Mesenchymal stem cell (in vitro differentiated cells and primary cell): ENCODE measurements around the gene CCDC13.
"Not testable (repeated sequence)": the region's sequence is repeated elsewhere in the genome, so short reads cannot be mapped to it uniquely, and the experiment has no call there.

Source experiments
- DNase-seq: peaks from one replicate; pipeline ENCODE4 v3.0.0-alpha.2; 2013
- H2AFZ ChIP-seq: one replicate; pipeline ENCODE4 v1.6.1; 2013; ENCODE audit warnings: low read depth, mild to moderate bottlenecking, control low read depth, inconsistent platforms, low read length, moderate library complexity
- H2AK5ac ChIP-seq: 2 replicates; pipeline ENCODE4 v1.6.1; 2013; ENCODE audit warnings: low read length, moderate library complexity, mild to moderate bottlenecking, inconsistent platforms; ENCODE audit not compliant: severe bottlenecking
- H2BK120ac ChIP-seq: one replicate; pipeline ENCODE4 v1.6.1; 2013; ENCODE audit warnings: low read depth, mild to moderate bottlenecking, inconsistent platforms, low read length, moderate library complexity
- H2BK12ac ChIP-seq, 2 experiments: one replicate each; pipeline ENCODE4 v1.6.1; 2013; ENCODE audit warnings: inconsistent platforms in 2 of 2, low read length in 2 of 2, mild to moderate bottlenecking in 2 of 2, moderate library complexity in 2 of 2, control low read depth in 1 of 2
- H2BK15ac ChIP-seq: one replicate; pipeline ENCODE4 v1.6.1; 2013; ENCODE audit warnings: mild to moderate bottlenecking, low read depth, inconsistent platforms; ENCODE audit not compliant: poor library complexity, severe bottlenecking
- H2BK5ac ChIP-seq: 2 replicates; pipeline ENCODE4 v1.6.1; 2013; ENCODE audit warnings: low read depth, mild to moderate bottlenecking, low read length, control low read depth, inconsistent platforms; ENCODE audit not compliant: poor library complexity, severe bottlenecking
- H3K14ac ChIP-seq, 2 experiments: one replicate each; pipeline ENCODE4 v1.6.1; 2013; ENCODE audit warnings: inconsistent platforms in 2 of 2, low read length in 2 of 2, control low read depth in 1 of 2, mild to moderate bottlenecking in 1 of 2, moderate library complexity in 1 of 2
- H3K18ac ChIP-seq, 2 experiments: one replicate each; pipeline ENCODE4 v1.6.1; 2013; ENCODE audit warnings: inconsistent platforms in 2 of 2, low read length in 2 of 2, control low read depth in 1 of 2, low read depth in 1 of 2, mild to moderate bottlenecking in 1 of 2
- H3K23ac ChIP-seq, 2 experiments: one replicate each; pipeline ENCODE4 v1.6.1; 2013; ENCODE audit warnings: inconsistent platforms in 2 of 2, low read length in 2 of 2, mild to moderate bottlenecking in 2 of 2, moderate library complexity in 2 of 2, control low read depth in 1 of 2
- H3K27ac ChIP-seq: 2 replicates; pipeline ENCODE4 v1.5.1; 2013; ENCODE audit warnings: mild to moderate bottlenecking, moderate library complexity, low read length, control low read depth, inconsistent platforms; ENCODE audit not compliant: poor library complexity, severe bottlenecking
- H3K27me3 ChIP-seq, 2 experiments: 2 replicates each; pipeline versions ENCODE4 v1.6.1 to v1.7.0; 2013; ENCODE audit warnings: low read length in 2 of 2, mild to moderate bottlenecking in 2 of 2, moderate library complexity in 2 of 2, control low read depth in 1 of 2, inconsistent platforms in 1 of 2; ENCODE audit not compliant: control insufficient read depth in 1 of 2, insufficient read depth in 1 of 2
- H3K36me3 ChIP-seq, 2 experiments: 2 replicates each; pipeline versions ENCODE4 v1.6.1 to v1.7.0; 2013; ENCODE audit warnings: low read length in 2 of 2, control low read depth in 1 of 2, inconsistent platforms in 1 of 2, low read depth in 1 of 2, mild to moderate bottlenecking in 1 of 2; ENCODE audit not compliant: insufficient read depth in 2 of 2, control insufficient read depth in 1 of 2
- H3K4ac ChIP-seq, 2 experiments: one replicate each; pipeline ENCODE4 v1.6.1; 2013; ENCODE audit warnings: inconsistent platforms in 2 of 2, low read length in 2 of 2, mild to moderate bottlenecking in 2 of 2, moderate library complexity in 2 of 2, control low read depth in 1 of 2, low read depth in 1 of 2
- H3K4me1 ChIP-seq: 2 replicates; pipeline ENCODE4 v1.6.1; 2013; ENCODE audit warnings: low read depth, low read length, control low read depth; ENCODE audit not compliant: control insufficient read depth, insufficient read depth
- H3K4me2 ChIP-seq: 2 replicates; pipeline ENCODE4 v1.6.1; 2013; ENCODE audit warnings: low read length, mild to moderate bottlenecking, inconsistent platforms; ENCODE audit not compliant: poor library complexity, severe bottlenecking
- H3K4me3 ChIP-seq, 2 experiments: 2 replicates each; pipeline versions ENCODE4 v1.5.1 to v1.7.0; 2013; ENCODE audit warnings: low read length in 2 of 2, mild to moderate bottlenecking in 2 of 2, control low read depth in 1 of 2, low read depth in 1 of 2; ENCODE audit not compliant: insufficient read depth in 1 of 2
- H3K79me1 ChIP-seq: replicated peaks from 2 replicates; pipeline ENCODE4 v1.6.1; 2013; ENCODE audit warnings: mild to moderate bottlenecking, control low read depth, low read length, inconsistent platforms; ENCODE audit not compliant: poor library complexity, severe bottlenecking
- H3K9ac ChIP-seq: 2 replicates; pipeline ENCODE4 v1.7.0; 2013; ENCODE audit warnings: mild to moderate bottlenecking, low read length, moderate library complexity
- H3K9me3 ChIP-seq: 2 replicates; pipeline ENCODE4 v1.7.0; 2013; ENCODE audit warnings: mild to moderate bottlenecking, low read length; ENCODE audit not compliant: control insufficient read depth
- H4K8ac ChIP-seq: one replicate; pipeline ENCODE4 v1.6.1; 2013; ENCODE audit warnings: inconsistent platforms, mild to moderate bottlenecking, low read length, moderate library complexity
- H4K91ac ChIP-seq: one replicate; pipeline ENCODE4 v1.6.1; 2013; ENCODE audit warnings: mild to moderate bottlenecking, low read length, inconsistent platforms
- WGBS: methylation state at CpG from one replicate; pipeline ENCODE4 v1.1.7; 2013; ENCODE audit warnings: mixed read lengths; 5-methylcytosine and 5-hydroxymethylcytosine counted together

Gene CCDC13

GRCh38 chr3:42815826-42816225, 42.8 kb upstream of the CCDC13 start:
- Histone ChIP-seq H2AFZ (no peak overlapping the region), H3K36me3 (no peaks in the 10 kb centered on the region), H3K4ac (no peak overlapping the region), H3K4me3 (no peak overlapping the region), H3K9ac (no peak overlapping the region), H2BK120ac (no peak overlapping the region), H2BK15ac (no peak overlapping the region), H3K27me3 (peaks cover 5 to 26% of the 10 kb centered on the region in 2 experiments), H3K14ac (no peak overlapping the region), H2AK5ac (no peak overlapping the region), H2BK12ac (no peak overlapping the region), H3K4me2 (no peak overlapping the region), H3K4me1 (peaks cover 2% of the 10 kb centered on the region), H2BK5ac (no peak overlapping the region), H3K23ac (no peak overlapping the region), H4K91ac (no peak overlapping the region), H4K8ac (no peak overlapping the region), H3K27ac (no peak overlapping the region), H3K9me3 (no peaks in the 10 kb centered on the region), H3K18ac (no peak overlapping the region), H3K79me1 (no peaks in the 10 kb centered on the region)
- DNase-seq: no peak
- 100% methylated on average over 1 of the region's 2 CpGs for WGBS

GRCh38 chr3:42814914-42815507, 42.0 kb upstream of the CCDC13 start:
- Histone ChIP-seq H3K4me3 (no peak overlapping the region), H2BK12ac (no peak overlapping the region), H4K8ac (no peak overlapping the region), H3K4ac (no peak overlapping the region), H3K27ac (no peak overlapping the region), H3K79me1 (no peaks in the 10 kb centered on the region), H2BK5ac (no peak overlapping the region), H3K36me3 (no peaks in the 10 kb centered on the region), H3K23ac (no peak overlapping the region), H2BK15ac (no peak overlapping the region), H3K4me1 (peaks cover 2% of the 10 kb centered on the region), H2AFZ (no peak overlapping the region), H4K91ac (no peak overlapping the region), H3K14ac (no peak overlapping the region), H3K9ac (no peak overlapping the region), H3K4me2 (no peak overlapping the region), H3K9me3 (no peaks in the 10 kb centered on the region), H2AK5ac (no peak overlapping the region), H2BK120ac (no peak overlapping the region), H3K27me3 (peaks cover 5 to 26% of the 10 kb centered on the region in 2 experiments), H3K18ac (no peak overlapping the region)
- DNase-seq: no peak
- 35% methylated on average over 2 of the region's 2 CpGs for WGBS

GRCh38 chr3:42814246-42814645, 41.2 kb upstream of the CCDC13 start:
- no peak overlapping the region for H2AFZ ChIP-seq
- H4K8ac ChIP-seq: no peak overlapping the region
- no peaks in the 10 kb centered on the region for H3K9me3 ChIP-seq
- no peak overlapping the region for H3K18ac ChIP-seq
- H3K4ac ChIP-seq: no peak overlapping the region
- no peak overlapping the region for H3K4me3 ChIP-seq
- no peak for DNase-seq
- no peak overlapping the region for H2BK15ac ChIP-seq
- no peak overlapping the region for H3K9ac ChIP-seq
- no peaks in the 10 kb centered on the region for H3K36me3 ChIP-seq
- no peak overlapping the region for H2AK5ac ChIP-seq
- no peaks in the 10 kb centered on the region for H3K79me1 ChIP-seq
- no peak overlapping the region for H2BK120ac ChIP-seq
- peaks cover 5 to 21% of the 10 kb centered on the region in 2 experiments for H3K27me3 ChIP-seq
- H3K4me1 ChIP-seq: peaks cover 2% of the 10 kb centered on the region
- no peak overlapping the region for H3K27ac ChIP-seq
- H3K4me2 ChIP-seq: no peak overlapping the region
- no peak overlapping the region for H4K91ac ChIP-seq
- H3K14ac ChIP-seq: no peak overlapping the region
- WGBS: 92% methylated on average over 3 of the region's 5 CpGs
- no peak overlapping the region for H2BK12ac ChIP-seq
- H2BK5ac ChIP-seq: no peak overlapping the region
- no peak overlapping the region for H3K23ac ChIP-seq

- H2AFZ ChIP-seq, H3K4me3 ChIP-seq, H4K91ac ChIP-seq, H3K18ac ChIP-seq, H3K79me1 ChIP-seq, DNase-seq, H3K4me1 ChIP-seq, H3K27ac ChIP-seq, H2BK15ac ChIP-seq, H3K14ac ChIP-seq, H4K8ac ChIP-seq, H3K23ac ChIP-seq, H3K4ac ChIP-seq, H2BK120ac ChIP-seq, H2AK5ac ChIP-seq, H3K36me3 ChIP-seq, H2BK5ac ChIP-seq, H3K9me3 ChIP-seq, H2BK12ac ChIP-seq, H3K9ac ChIP-seq, H3K4me2 ChIP-seq: not testable (repeated sequence)
- H3K27me3 ChIP-seq: peaks cover 0 to 13% of the 10 kb centered on the region in 2 experiments
- WGBS: 45% methylated on average over 15 of the region's 15 CpGs
Observed at GRCh38 chr3:42811118-42811883, 38.2 kb upstream of the CCDC13 start.
